NB4 (cell line): Measurements from ENCODE around the gene RTKN.

Experiments used
- MYC ChIP-seq: IDR thresholded peaks from 2 replicates; pipeline ENCODE4 v1.6.1; 2011; ENCODE audit warnings: low read depth, low read length
- POLR2A ChIP-seq: IDR thresholded peaks from 2 replicates; pipeline ENCODE4 v1.6.1; 2011; ENCODE audit warnings: mild to moderate bottlenecking; ENCODE audit not compliant: insufficient read length; ENCODE audit errors: extremely low read depth
- TF ChIP-seq, protein P1 (sequence below): IDR thresholded peaks from one replicate; pipeline ENCODE4 v1.5.1; 2012; ENCODE audit warnings: low read depth, low read length

DNA sequence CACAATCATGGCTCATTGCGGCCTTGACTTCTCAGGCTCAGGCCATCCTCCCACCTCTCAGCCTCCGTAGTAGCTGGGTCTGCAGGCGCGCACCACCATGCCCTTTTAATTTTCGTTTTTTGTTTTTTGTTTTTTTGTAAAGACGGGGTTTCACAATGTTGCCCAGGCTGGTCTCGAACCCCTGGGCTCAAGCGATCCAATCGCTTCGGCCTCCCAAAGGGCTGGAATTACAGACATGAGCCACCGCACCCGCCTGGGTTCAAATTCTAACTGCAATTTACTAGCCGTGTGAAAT is 49.3 kb downstream of the RTKN start:
- TF ChIP-seq, protein P1, sequence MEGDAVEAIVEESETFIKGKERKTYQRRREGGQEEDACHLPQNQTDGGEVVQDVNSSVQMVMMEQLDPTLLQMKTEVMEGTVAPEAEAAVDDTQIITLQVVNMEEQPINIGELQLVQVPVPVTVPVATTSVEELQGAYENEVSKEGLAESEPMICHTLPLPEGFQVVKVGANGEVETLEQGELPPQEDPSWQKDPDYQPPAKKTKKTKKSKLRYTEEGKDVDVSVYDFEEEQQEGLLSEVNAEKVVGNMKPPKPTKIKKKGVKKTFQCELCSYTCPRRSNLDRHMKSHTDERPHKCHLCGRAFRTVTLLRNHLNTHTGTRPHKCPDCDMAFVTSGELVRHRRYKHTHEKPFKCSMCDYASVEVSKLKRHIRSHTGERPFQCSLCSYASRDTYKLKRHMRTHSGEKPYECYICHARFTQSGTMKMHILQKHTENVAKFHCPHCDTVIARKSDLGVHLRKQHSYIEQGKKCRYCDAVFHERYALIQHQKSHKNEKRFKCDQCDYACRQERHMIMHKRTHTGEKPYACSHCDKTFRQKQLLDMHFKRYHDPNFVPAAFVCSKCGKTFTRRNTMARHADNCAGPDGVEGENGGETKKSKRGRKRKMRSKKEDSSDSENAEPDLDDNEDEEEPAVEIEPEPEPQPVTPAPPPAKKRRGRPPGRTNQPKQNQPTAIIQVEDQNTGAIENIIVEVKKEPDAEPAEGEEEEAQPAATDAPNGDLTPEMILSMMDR: no peak
- TF ChIP-seq MYC (no peak; the same call in 1 of the 2 replicates), POLR2A (no peak)
